GM18520 (cell line): ENCODE results near the gene PIP5K1B.

ENCODE experiments used
- ATAC-seq: cut with Tn5 transposase; IDR thresholded peaks from one replicate; pipeline ENCODE4 v1.9.1; 2021; ENCODE audit not compliant: unreplicated experiment

The PIP5K1B gene

GRCh38 chr9:68844631-68845612, 139.9 kb downstream of the PIP5K1B start:
- no peak for ATAC-seq

GRCh38 chr9:68847765-68848164, 142.7 kb downstream of the PIP5K1B start:
- peak; percentile 66 for ATAC-seq

- no peak for ATAC-seq
Measured at GRCh38 chr9:68851657-68852056, 146.6 kb downstream of the PIP5K1B start.

- no peak for ATAC-seq
Measured at GRCh38 chr9:68852941-68853340, 147.9 kb downstream of the PIP5K1B start.

- ATAC-seq, result no peak
Measured at GRCh38 chr9:68859347-68859746, 154.3 kb downstream of the PIP5K1B start.

GRCh38 chr9:68860419-68860818, 155.4 kb downstream of the PIP5K1B start:
- ATAC-seq, result no peak

- no peak for ATAC-seq
Measured at GRCh38 chr9:68861436-68861835, 156.4 kb downstream of the PIP5K1B start.

- ATAC-seq, result no peak
Measured at GRCh38 chr9:68867066-68867465, 162.0 kb downstream of the PIP5K1B start.

- no peak for ATAC-seq
Measured at GRCh38 chr9:68869022-68869421, 164.0 kb downstream of the PIP5K1B start.

- no peak for ATAC-seq
Measured at GRCh38 chr9:68870086-68870485, 165.0 kb downstream of the PIP5K1B start.

- ATAC-seq, result no peak
Measured at GRCh38 chr9:68871236-68871635, 166.2 kb downstream of the PIP5K1B start.

- no peak for ATAC-seq
Measured at GRCh38 chr9:68872026-68872501, 167.0 kb downstream of the PIP5K1B start.

- no peak for ATAC-seq
Measured at GRCh38 chr9:68873179-68873578, 168.1 kb downstream of the PIP5K1B start.

GRCh38 chr9:68876273-68876672, 171.2 kb downstream of the PIP5K1B start:
- no peak for ATAC-seq

- ATAC-seq, result no peak
Measured at GRCh38 chr9:68876681-68877080, 171.6 kb downstream of the PIP5K1B start.

GRCh38 chr9:68877219-68877618, 172.2 kb downstream of the PIP5K1B start:
- ATAC-seq, result no peak

- no peak for ATAC-seq
Measured at GRCh38 chr9:68878450-68878849, 173.4 kb downstream of the PIP5K1B start.

- no peak for ATAC-seq
Measured at GRCh38 chr9:68883224-68883623, 178.2 kb downstream of the PIP5K1B start.

- ATAC-seq, result no peak
Measured at GRCh38 chr9:68887232-68887631, 182.2 kb downstream of the PIP5K1B start.

- no peak for ATAC-seq
Measured at GRCh38 chr9:68894502-68894901, 189.5 kb downstream of the PIP5K1B start.

GRCh38 chr9:68895741-68896478, 190.9 kb downstream of the PIP5K1B start:
- ATAC-seq, result no peak

GRCh38 chr9:68896486-68896885, 191.4 kb downstream of the PIP5K1B start:
- ATAC-seq, result no peak
